ENCODE data around the gene SMIM43.
"Not testable (repeated sequence)": the region's sequence is repeated elsewhere in the genome, so short reads cannot be mapped to it uniquely, and the experiment has no call there.

Gene SMIM43

DNA sequence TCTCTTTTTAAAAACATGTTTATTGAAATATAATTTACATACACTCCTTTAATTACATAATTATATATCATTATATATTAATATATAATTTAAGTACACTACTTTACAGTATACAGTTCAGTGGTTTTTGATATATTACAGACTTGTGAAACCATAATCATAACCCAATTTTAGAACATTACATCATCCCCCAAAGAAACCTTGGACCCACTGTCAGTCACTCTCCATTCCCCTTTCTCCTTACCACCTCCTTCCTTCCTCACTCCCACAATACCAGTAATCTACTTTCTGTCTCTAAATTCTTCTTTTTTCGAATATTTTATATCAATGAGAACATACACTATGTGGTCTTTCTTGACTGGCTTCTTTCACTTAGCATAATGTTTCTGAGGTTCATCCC lies 18.2 kb upstream of the SMIM43 start:
- DNase-seq (ENCODE audit: low read depth, low spot score), result no peak

DNA sequence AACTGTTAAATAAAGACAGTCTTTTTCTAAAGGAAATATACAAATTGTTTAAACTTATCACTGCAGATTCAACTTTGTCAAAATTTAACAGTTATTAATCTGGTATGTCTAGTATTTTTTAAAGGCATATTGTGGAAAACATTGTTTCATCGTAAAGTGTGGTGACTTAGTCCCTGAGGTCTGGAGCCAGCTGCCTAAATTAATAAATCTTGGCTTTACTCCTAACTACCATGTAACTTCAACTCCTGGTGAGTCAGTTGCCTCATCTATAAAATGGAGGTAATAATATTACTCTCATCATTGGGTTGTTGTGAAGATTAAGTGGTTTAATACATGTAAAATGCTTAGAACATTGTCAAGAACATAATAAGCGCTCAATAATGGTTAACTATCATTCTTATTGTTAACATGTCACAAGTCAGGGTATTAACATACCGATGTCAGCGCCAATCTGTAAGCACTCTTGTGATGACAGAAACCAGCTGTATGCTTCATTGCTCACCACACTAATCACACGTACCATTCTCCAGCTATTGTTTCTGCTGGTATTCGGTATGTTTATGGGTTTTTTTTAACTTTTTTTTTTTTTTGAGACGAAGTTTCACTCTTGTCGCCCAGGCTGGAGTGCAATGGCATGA lies 14.1 kb upstream of the SMIM43 start:
- DNase-seq (ENCODE audit: low read depth, low spot score), result no peak

DNA sequence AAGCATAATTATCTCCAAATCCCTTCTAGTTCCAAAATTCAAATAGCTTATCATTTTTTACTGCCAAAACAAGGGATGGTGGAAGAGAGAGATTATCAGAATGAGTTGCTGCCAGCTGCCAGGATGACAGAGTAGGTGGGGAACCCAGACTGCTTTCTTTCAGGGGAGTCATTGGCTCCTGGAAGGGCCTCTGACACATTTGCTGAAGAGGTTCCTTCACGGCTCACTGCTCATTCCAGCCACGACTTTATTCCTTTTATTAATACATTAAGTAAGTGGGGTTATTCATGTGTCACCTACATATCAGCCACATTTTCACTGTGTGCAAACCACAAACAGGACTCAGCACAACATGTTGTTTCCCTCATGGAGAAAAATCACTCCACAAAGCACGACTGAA lies 12.7 kb upstream of the SMIM43 start:
- DNase-seq (ENCODE audit: low read depth, low spot score), result no peak

DNA sequence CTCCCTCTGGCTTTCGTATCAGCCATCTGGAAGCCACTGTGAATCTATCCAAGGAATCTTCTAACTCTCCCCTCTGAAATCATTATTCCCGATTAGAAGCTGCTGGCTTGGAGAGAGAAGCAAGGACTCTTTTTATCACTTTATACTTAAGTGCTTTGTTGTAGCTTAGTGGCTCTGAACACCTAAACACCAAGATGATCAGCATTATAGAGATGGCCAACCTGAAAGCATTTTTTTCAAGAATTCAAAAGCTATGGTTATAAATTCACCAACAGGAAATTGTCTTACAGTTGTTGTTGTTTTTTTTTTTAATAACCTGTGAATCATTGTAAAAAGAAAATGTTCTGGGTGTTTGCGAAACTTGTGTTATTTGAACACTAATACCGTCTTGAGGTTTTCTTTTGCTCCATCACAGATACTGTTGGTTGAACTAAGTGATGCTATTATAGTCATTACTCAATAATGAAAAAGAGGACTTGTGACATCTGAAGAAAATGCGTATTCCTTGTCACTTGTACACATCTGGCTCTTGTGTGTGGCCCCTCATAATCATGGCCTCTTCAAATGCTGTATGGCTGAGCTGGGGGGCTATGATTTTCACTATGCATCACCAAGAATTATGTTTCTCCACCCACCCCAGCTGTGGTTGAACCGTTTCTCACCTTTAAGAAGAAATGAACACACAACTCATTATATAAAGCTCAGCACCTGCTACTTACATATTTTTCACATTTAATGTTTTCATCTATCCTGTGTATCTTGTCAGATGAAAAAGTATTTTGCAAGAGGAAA lies 11.8 kb upstream of the SMIM43 start:
- no peak for DNase-seq (ENCODE audit: low read depth, low spot score)

DNA sequence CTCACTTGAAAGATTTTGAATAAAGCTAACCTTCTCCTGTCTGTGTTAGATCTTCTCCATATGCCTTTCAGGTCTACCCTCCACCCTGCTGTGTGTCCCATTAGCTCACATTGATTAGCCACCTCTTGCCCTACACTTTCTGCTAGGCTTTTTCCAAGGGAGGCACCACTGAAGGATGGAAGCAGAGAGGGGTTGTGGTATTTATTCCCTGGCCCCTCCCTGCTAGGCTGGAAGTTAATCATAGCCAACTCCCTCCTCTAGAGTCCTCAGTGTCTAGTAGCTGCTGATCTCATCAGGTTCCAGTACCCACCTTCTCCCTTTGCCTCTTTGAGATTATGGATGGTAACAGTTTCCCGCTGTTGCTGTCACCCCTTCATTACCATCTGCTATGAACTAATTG lies 8.9 kb upstream of the SMIM43 start:
- no peak for DNase-seq (ENCODE audit: low read depth, low spot score)

DNA sequence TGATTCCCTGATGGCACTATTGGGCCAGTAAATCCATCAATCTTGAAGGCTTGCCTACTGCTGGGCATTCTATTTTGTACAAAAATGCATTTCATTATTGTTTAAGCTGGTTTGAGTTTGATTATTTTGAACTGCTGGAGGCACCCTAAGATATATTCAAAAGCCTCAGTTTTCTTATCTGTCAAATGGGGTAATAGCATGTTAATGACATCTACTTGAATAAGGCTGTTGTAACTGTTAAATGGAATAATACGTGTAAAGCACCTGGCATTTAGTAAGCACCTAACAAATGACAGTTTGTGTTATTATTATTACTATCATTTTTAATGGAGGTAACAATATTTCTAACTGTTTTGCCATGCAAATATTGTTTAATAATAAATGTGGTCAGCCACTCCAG lies 6.9 kb upstream of the SMIM43 start:
- no peak for DNase-seq (ENCODE audit: low read depth, low spot score)

DNA sequence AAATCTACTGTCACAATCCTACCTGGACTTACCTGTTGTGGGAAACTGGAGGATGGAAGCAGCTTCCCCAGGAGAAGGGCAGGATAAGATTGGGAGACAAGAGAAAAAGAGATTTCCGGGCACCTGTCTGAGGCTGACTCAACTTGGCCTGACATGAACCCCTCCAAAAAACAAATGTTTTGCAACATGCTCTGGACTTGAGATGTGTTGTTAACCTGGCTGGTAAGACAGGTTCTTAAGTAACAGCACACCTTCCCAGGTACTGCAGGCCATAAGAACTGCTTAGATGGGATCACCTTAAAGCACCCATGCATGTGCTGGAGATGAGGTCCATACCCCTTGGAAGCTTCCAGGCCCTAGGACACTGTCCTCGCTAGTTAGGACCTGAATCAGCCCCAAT lies 4.4 kb upstream of the SMIM43 start:
- DNase-seq (ENCODE audit: low read depth, low spot score), result no peak

DNA sequence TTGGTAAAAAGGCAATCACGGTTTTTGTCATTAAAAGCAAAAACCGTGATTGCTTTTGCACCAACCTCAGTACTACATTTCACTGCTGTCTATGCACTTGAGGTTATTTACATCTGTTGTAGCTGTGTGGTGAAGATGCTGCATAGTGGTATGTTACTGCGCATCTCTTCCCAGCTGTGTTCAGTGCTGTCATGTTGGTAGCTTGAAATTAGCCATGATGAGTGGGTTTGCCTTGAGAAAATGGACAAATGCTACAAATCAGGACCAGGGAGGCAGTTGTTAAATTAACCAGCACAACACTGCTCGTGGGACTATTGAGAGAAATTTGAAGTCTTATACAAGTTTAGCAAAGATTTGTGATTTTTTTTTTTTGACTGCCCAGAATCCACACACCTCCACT lies 2.2 kb upstream of the SMIM43 start:
- no peak for DNase-seq (ENCODE audit: low read depth, low spot score)

DNA sequence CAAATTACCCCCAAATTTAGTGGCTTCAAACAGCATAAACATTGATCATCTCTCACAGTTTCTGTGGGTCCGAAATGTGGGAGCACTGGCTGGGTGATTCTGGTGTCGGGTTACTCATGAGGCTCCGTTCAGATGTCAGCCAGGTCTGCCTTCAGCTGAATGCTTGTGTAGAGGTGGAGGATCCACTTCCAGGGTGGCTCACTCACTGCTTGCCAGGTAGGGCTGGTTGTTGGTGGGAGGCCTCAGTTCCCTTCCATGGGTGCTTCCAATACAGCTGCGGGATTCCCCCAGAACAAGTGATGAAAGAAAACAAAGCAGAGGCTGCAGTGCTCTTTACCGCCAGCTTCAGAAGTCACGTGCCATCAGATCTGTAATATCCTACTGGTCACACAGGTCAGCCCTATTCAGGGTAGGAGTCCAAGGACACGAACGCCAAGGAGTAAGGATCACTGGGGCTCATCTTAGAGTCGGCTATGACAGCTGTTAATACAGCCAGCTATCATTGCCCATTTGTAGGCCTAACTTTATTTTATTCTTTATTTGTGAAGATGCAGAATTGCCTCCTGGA lies 1.1 kb upstream of the SMIM43 start:
- DNase-seq (ENCODE audit: low read depth, low spot score), result no peak

DNA sequence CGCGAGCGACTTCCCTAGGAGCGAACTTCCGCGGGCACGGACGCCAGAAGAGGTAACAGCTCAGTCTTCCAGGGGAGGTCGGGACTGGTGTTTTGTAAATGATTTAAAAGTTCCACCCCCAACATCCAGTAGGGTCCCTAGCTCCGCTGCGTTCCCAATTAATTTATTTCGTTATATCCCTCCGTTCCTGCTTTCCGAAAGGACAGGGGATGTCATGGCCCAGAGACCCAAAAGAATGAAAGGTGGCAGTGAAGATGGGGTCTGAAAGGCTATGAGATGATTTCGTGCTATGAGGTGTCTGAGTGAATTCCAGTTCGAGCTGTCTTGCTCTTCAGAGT lies 373 bp upstream of the SMIM43 start:
- no peak for DNase-seq (ENCODE audit: low read depth, low spot score)

DNA sequence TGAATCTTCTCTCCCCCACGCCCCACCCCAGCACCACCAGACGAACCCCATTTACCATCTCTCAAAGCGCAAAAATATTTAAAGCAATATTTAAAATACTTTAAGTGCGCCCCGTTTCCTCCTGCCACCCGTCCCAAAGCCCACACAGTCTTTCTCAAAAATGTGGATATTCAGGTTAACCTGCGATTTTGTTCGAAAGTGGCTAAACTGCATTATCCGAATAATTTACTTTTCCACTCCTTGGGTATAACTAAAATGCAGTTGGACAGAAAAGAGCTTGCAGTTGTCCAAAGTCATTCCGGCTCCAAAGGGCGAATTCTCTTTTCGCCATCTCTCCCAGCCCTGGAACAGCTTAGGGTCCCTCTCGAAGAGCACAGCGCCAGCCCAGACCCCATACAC lies 662 bp downstream of the SMIM43 start:
- DNase-seq (ENCODE audit: low read depth, low spot score), result no peak

DNA sequence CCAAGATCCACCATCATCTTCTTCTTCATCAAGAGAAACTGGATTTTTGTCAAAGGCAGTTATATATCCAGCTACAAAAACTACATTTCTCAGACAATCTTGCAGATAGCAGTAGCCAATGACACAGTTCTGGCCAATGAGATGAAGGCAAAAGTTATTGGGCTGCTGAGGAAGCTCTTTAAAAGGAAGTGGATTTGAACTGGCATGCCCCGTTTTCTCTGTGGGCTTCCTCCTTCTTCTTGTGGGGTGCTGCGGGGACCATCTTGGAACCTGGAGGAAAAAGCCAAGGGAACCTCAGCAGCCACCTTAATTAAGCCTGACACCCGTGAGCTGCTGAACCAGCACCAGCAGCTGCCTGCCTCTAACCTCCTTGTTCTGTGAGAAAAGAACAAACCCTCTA lies 4.8 kb downstream of the SMIM43 start:
- DNase-seq (ENCODE audit: low read depth, low spot score), result no peak

DNA sequence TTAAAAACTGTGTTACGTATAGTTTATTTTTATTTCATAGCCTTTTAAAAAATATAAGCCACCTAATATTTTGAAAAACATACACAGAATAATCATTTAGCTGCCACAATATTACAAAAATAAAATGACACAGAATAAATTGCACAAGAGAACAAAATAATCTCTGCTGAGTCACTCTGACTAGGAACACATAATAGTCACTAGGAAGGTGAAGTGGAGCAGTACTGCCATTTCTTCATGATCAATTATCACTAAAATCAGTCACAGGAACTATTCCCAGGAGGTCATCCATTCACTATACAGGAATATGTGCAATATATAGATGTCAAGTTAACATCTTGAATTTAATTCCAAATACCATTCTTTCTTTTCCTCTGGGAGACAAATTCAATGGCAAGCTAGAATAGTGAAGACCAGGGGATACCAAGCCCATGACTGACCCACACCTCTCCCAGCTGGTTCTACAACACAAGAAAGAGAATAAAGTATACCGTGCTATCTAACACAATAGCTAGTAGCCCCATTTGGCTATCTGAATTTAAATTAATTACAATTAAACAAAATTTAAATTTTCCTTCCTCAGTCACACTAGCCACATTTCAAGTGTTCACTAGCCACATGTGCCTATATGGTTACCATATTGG lies 5.9 kb downstream of the SMIM43 start:
- DNase-seq (ENCODE audit: low read depth, low spot score), result no peak

DNA sequence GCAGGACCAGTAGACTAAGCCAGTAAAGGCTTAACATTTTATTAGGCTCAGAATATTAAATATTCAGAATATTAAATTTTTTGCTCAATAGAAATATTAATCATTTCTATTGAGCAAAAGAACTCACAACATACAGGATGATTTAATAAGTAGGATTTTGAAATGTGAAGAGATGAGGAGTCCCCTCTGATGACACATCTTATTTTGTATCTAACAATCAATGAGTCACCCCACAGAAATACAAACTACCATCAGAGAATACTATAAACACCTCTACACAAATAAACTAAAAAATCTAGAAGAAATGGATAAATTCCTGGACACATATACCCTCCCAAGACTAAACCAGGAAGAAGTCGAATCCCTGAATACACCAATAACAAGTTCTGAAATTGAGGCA lies 12.8 kb downstream of the SMIM43 start:
- DNase-seq (ENCODE audit: low read depth, low spot score), result not testable (repeated sequence)

DNA sequence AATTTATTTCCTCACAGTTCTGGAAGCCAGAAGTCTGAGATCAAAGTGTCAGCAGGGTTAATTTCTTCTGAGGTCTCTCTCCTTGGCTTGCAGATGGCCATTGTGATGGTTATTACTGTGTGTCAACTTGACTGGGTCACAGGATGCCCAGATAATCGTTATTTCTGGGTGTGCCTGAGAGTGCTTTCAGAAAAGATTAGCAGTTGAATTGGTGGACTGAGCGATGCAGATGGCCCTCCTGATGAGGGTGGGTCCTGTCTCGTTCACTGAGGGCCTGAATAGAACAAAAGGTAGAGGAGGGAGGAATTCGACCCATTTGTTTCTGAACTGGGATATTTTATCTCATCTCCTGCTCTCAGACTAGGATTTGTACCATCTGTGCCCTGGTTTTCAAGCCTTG lies 15.7 kb downstream of the SMIM43 start:
- no peak for DNase-seq (ENCODE audit: low read depth, low spot score)

DNA sequence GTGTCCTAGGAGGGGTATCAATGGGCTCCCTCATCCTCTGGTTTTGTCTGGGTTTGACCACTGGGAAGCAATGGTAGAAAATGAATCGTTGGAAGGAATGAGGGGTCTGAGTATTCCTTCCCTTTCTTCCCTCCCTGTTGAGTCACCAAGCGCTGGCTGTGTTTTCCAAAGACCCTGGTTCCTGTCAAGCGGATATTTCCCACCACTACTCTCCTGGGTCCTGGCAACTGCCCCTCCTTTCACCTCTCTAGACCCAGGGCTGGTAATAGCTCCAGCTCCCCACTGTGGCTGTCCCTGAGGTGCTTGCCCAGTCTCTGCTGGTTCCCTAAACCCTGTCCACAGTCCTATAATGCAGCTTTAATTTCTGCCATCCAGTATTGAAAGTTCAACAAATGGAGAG lies 22.2 kb downstream of the SMIM43 start:
- no peak for DNase-seq (ENCODE audit: low read depth, low spot score)

DNA sequence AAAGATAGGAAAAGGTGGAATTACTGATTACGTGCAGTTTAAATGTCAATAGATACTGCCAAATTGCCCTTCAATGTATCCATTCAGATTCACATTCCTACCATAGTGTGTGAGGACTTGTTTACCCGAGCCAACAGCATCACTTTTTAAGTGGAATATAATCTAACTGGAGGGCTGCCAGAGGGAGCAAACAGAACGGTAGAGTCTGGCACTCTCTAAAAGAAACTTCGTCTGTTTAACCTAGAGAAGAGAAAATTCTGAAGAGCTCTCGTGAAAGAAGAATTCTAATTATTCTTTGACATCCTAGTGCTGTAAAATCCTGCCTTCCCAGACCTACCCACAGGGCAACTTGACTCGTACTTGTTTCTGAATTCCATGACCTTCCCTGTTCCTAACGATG lies 23.2 kb downstream of the SMIM43 start:
- no peak for DNase-seq (ENCODE audit: low read depth, low spot score)

DNA sequence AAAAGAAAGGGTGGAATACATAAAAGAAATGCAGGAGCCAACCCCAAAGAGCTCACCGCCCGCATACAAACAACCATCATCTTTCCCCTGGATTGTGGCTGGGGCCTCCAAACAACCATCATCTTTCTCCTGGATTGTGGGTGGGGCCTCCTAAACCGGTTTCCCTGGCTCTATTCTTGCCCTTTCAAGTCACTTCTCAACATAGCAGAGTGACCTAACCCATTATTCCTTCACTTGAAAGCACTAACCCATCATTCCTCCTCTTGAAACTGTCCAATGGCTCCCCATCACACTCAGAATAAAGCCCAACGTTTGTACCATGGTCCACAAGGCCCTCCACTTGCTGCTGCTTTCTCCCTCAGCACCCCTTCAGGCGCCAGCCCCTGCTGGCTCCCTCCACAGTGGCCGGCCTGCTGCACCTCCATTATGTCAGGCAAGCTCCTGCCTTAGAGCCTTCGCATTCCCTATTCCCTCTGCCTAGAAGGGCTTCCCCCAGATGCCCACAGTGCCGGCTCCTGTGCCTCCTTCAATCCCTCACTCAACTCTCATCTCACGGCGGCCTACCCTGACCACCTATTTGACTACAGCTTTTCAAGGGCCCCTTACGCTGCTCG lies 24.1 kb downstream of the SMIM43 start:
- no peak for DNase-seq (ENCODE audit: low read depth, low spot score)

DNA sequence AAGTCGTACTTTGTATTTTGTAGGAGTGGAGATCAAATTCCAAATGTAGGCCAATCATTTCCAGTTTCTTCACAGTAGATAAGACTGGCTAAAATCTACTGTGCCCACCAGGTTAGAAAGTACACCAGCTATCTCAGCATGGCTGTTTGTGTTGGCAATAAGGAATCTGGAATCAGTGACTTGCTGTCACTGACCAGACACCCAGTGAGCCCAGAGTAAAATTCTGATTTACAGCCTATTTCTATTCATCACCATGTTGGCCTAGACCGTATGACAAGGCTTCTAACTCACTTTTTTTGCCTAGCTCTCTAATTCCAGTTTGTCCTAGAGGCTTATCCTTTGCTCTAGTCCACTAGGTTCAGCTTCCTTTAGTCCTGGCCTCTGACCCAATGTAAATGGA lies 25.4 kb downstream of the SMIM43 start:
- DNase-seq (ENCODE audit: low read depth, low spot score), result no peak

DNA sequence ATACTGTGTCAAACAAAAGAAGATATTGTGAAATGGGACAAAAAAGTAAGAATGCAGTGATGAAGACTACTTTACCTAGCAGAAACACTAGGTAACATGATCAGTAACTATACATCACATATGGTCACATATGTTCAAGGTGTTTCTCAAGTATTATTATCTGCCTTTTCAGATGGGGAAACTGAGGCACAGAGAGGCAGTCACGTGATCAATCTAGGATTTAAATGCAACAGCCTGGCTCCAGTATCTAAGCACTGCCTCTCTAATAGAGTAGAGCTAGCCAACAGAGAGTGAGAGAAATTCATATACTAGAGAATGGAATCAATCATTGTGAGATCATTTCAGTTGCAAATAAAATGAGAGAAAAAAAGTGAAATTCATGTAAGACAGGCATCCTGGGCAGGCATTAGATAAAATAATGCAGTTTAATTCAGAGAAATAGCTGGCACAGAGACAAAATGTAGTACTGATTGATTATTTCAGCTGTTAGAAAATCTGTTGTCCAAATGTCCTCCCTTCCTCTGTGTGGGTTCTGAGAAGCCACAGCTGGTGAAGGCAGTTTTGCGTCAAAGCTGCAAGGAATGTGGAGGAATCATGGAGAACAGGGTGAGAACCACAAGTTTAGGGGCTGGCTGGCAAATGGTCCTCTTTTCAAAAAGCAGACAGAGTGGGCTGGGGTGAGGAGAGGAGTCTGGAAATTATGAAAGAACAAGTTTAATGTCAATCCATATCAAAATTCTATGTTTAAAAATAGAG lies 26.0 kb downstream of the SMIM43 start:
- DNase-seq (ENCODE audit: low read depth, low spot score), result no peak

DNA sequence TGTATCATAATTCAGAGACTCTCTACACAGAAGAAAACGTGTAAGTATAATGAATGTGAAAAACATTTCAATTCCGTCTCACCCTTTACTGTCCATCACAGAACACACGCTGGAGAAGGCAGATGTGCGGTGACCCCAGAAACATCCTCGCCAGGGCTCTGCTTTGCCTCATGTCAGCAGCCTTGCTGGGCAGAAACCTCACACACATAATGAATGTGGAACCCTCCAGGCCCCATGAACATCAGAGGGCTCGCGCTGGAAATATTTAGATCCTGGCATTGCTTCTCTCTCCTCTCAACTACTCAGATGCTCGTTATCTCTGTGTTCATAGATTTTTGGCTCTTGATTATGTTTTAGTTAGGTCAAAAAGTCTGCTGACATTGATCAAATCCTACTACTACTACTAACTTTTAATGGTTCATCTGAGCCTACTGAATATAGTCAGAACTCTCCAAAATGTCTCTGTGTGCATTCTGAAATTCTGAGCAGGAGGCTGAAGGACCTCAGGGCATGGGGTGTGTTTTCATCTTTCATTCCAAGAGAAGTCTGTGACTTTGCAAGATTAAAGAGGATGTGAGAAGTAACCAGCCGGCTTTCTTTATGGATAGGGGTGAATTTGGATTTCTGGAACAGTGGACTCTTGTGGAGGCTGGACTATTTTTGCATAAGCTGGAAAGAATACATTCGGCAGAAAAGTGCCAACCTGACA lies 27.0 kb downstream of the SMIM43 start:
- no peak for DNase-seq (ENCODE audit: low read depth, low spot score)

All from brain pericyte (primary cell).